Panc1 (cell line): Measurements from ENCODE around the gene ANO4.

Experiments used
- POLR2AphosphoS5 ChIP-seq: IDR thresholded peaks from 2 replicates; pipeline ENCODE4 v1.6.1; 2012; ENCODE audit warnings: mild to moderate bottlenecking, low read depth, low read length, moderate library complexity
- SIN3A ChIP-seq: IDR thresholded peaks from 2 replicates; pipeline ENCODE4 v1.6.1; 2012; ENCODE audit warnings: low read depth, mild to moderate bottlenecking, low read length, moderate library complexity, borderline replicate concordance; ENCODE audit not compliant: insufficient read depth
- TCF7L2 ChIP-seq: IDR thresholded peaks from 2 replicates; pipeline ENCODE4 v1.6.1; 2011; ENCODE audit warnings: mild to moderate bottlenecking, low read depth, low read length, inconsistent platforms
- TF ChIP-seq, protein P1 (sequence below): fragments of 450-650 bp; IDR thresholded peaks from 2 replicates; pipeline ENCODE4 v1.5.1; 2017; ENCODE audit warnings: mild to moderate bottlenecking

- TF ChIP-seq, protein P1, sequence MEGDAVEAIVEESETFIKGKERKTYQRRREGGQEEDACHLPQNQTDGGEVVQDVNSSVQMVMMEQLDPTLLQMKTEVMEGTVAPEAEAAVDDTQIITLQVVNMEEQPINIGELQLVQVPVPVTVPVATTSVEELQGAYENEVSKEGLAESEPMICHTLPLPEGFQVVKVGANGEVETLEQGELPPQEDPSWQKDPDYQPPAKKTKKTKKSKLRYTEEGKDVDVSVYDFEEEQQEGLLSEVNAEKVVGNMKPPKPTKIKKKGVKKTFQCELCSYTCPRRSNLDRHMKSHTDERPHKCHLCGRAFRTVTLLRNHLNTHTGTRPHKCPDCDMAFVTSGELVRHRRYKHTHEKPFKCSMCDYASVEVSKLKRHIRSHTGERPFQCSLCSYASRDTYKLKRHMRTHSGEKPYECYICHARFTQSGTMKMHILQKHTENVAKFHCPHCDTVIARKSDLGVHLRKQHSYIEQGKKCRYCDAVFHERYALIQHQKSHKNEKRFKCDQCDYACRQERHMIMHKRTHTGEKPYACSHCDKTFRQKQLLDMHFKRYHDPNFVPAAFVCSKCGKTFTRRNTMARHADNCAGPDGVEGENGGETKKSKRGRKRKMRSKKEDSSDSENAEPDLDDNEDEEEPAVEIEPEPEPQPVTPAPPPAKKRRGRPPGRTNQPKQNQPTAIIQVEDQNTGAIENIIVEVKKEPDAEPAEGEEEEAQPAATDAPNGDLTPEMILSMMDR, result no peak
- no peak for TF ChIP-seq TCF7L2
- TF ChIP-seq POLR2AphosphoS5, result no peak
- no peak for TF ChIP-seq SIN3A
Observed at GRCh38 chr12:100867639-100868393, 73.2 kb downstream of the ANO4 start.
